Measurements from ENCODE around the gene GPR153. TPM values are rescaled to one million over a fixed set of nuclear protein-coding genes. Genes with fewer than 3 reads are reported as not detected.

GPR153 gene
- total RNA-seq, 1 experiment from 2014 or later = 6.1 TPM

DNA sequence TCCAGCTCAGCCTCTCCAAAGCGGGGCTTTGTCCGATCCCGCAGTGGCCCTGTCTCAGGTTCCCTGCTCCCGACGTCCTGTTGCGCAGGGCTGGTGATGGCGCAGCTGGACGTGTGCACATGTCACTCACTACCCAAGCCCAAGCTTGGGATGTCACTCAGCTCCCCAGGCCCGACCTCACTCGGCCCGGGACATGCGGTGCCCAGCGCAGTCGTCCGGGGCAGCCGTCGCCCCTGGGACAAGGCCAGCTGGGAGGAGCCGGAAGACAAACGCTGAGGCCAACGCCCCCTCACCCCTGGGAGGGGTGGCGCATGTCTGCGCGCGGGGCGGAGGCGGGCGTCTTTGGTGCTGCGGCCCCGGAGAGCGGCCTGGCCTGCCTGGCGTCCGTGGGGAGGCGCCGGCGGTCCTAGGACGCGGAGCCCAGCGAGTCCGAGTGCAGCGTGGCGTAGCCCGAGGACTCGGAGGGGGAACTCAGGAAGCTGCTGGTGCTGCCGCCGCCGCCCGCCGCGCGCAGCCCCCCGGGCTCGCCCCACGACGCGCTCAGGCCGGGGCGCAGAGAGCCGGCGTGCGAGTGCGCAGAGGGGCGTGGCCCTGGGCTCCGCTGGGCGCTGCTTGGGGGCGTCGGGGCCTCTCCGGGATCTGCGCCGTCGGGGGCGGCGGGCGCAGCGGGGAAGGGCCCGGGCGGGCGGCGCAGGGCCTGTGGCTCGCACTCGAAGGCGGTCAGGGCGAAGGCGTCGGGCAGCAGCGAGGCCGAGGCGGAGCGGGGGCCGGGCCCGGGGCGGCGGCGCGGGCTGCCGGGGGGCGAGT is 11.8 kb downstream of the GPR153 start:
- Histone ChIP-seq H3K9me3 (ENCODE audit: control insufficient read depth in 1 of 2, insufficient read depth in 1 of 2, low read depth in 1 of 2, low read length in 2 of 2) (no peaks in the 10 kb centered on the region), H2AFZ (ENCODE audit: low read depth, low read length, poor library complexity, severe bottlenecking) (no peak overlapping the region), H3K27me3 (ENCODE audit: insufficient read depth, low read length) (no peaks in the 10 kb centered on the region), H3K27ac (ENCODE audit: low read depth, low read length) (peak overlapping the region; percentile 38; the same call in 1 of the 2 replicates), H3K9ac (ENCODE audit: low read length) (peak overlapping the region; percentile 36), H4K20me1 (ENCODE audit: insufficient read depth) (no peaks in the 10 kb centered on the region), H3K36me3 (ENCODE audit: control insufficient read depth in 1 of 2, insufficient read depth in 2 of 2, low read length in 2 of 2) (no peaks in the 10 kb centered on the region), H3K9me2 (ENCODE audit: insufficient read depth) (no peaks in the 10 kb centered on the region), H3K4me2 (ENCODE audit: low read length) (peak overlapping the region; percentile 90), H3K4me1 (ENCODE audit: control insufficient read depth in 1 of 2, insufficient read depth in 2 of 2, low read length in 2 of 2) (peaks cover 17 to 34% of the 10 kb centered on the region in 2 experiments; a peak in 3 of 4 replicates), H3K4me3 (replicated peaks in 1 of 2; ENCODE audit: low read depth in 1 of 2, low read length in 2 of 2) (peak overlapping the region; percentile 10 to 53), H3K79me2 (ENCODE audit: insufficient read depth, low read length) (no peaks in the 10 kb centered on the region)
- ChIA-PET RAD21 (ENCODE audit: low non-redundant PET in 1 of 2, low total read pairs in 2 of 2, uncharacterized antibody in 2 of 2, unreplicated experiment in 2 of 2) (no interaction called here), CTCF (interaction anchor here (0.8 to 5.0 kb wide), 7 partner anchors 10 to 222 kb away, joined by 3 to 39 read pairs (median 5); no protein-coding TSS in a partner anchor), POLR2A (no interaction called here)
- intact Hi-C loops (cut with micrococcal nuclease) = loop anchor here (5.0 kb wide), 1 partner anchor 958 kb away; no protein-coding TSS in a partner anchor
- BruUV-seq (replicated peaks) = no TSS peak
- DNase-seq (ENCODE audit: low read depth, low spot score) = peak; percentile 41
- TF ChIP-seq, protein P1, sequence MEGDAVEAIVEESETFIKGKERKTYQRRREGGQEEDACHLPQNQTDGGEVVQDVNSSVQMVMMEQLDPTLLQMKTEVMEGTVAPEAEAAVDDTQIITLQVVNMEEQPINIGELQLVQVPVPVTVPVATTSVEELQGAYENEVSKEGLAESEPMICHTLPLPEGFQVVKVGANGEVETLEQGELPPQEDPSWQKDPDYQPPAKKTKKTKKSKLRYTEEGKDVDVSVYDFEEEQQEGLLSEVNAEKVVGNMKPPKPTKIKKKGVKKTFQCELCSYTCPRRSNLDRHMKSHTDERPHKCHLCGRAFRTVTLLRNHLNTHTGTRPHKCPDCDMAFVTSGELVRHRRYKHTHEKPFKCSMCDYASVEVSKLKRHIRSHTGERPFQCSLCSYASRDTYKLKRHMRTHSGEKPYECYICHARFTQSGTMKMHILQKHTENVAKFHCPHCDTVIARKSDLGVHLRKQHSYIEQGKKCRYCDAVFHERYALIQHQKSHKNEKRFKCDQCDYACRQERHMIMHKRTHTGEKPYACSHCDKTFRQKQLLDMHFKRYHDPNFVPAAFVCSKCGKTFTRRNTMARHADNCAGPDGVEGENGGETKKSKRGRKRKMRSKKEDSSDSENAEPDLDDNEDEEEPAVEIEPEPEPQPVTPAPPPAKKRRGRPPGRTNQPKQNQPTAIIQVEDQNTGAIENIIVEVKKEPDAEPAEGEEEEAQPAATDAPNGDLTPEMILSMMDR (IDR thresholded peaks at IDR 0.05 in 2 of 3, conservative IDR thresholded peaks at IDR 0.05 in 1 of 3; ENCODE audit: borderline replicate concordance in 1 of 3, insufficient read depth in 1 of 3, low read depth in 2 of 3, low read length in 2 of 3) = no peak
- TF ChIP-seq EGR1 (IDR thresholded peaks at IDR 0.05; ENCODE audit: low read depth) (peak; percentile 91), TCF7L2 (IDR thresholded peaks at IDR 0.05; ENCODE audit: borderline replicate concordance, extremely low read depth, insufficient read depth, insufficient read length) (peak; percentile 38), CEBPB (IDR thresholded peaks at IDR 0.05; ENCODE audit: low read depth) (no peak), SP1 (IDR thresholded peaks at IDR 0.05; ENCODE audit: low read depth) (no peak), ZFX (IDR thresholded peaks at IDR 0.05) (peak; percentile 56; the same call in 1 of the 2 replicates), POLR2A (IDR thresholded peaks at IDR 0.05; ENCODE audit: borderline replicate concordance, extremely low read depth, insufficient read depth, insufficient read length) (no peak), EZH2 (IDR thresholded peaks at IDR 0.05) (no peak), JUND (IDR thresholded peaks at IDR 0.05) (no peak), POLR2AphosphoS5 (IDR thresholded peaks at IDR 0.05; ENCODE audit: low read depth, low read length) (peak; percentile 60)
- TF ChIP-seq, protein P2, sequence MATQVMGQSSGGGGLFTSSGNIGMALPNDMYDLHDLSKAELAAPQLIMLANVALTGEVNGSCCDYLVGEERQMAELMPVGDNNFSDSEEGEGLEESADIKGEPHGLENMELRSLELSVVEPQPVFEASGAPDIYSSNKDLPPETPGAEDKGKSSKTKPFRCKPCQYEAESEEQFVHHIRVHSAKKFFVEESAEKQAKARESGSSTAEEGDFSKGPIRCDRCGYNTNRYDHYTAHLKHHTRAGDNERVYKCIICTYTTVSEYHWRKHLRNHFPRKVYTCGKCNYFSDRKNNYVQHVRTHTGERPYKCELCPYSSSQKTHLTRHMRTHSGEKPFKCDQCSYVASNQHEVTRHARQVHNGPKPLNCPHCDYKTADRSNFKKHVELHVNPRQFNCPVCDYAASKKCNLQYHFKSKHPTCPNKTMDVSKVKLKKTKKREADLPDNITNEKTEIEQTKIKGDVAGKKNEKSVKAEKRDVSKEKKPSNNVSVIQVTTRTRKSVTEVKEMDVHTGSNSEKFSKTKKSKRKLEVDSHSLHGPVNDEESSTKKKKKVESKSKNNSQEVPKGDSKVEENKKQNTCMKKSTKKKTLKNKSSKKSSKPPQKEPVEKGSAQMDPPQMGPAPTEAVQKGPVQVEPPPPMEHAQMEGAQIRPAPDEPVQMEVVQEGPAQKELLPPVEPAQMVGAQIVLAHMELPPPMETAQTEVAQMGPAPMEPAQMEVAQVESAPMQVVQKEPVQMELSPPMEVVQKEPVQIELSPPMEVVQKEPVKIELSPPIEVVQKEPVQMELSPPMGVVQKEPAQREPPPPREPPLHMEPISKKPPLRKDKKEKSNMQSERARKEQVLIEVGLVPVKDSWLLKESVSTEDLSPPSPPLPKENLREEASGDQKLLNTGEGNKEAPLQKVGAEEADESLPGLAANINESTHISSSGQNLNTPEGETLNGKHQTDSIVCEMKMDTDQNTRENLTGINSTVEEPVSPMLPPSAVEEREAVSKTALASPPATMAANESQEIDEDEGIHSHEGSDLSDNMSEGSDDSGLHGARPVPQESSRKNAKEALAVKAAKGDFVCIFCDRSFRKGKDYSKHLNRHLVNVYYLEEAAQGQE (IDR thresholded peaks at IDR 0.05; ENCODE audit: low read depth) = no peak
- TF ChIP-seq, protein P3, sequence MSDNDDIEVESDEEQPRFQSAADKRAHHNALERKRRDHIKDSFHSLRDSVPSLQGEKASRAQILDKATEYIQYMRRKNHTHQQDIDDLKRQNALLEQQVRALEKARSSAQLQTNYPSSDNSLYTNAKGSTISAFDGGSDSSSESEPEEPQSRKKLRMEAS (IDR thresholded peaks at IDR 0.05) = peak; percentile 76
- peak; percentile 50 for ATAC-seq
